ENCODE results near the gene APBA2.
"Not testable (repeated sequence)": the region's sequence is repeated elsewhere in the genome, so short reads cannot be mapped to it uniquely, and the experiment has no call there.

GRCh38 chr15:28861589-28862293 lies 24.0 kb upstream of the APBA2 start:
- TF ChIP-seq CTCF, POLR2A (IDR thresholded peaks at IDR 0.05): not testable (repeated sequence)
